ENCODE results near the gene TNFAIP2. TPM values are rescaled to one million over a fixed set of nuclear protein-coding genes. Genes with fewer than 3 reads are reported as not detected.

The TNFAIP2 gene, protein sequence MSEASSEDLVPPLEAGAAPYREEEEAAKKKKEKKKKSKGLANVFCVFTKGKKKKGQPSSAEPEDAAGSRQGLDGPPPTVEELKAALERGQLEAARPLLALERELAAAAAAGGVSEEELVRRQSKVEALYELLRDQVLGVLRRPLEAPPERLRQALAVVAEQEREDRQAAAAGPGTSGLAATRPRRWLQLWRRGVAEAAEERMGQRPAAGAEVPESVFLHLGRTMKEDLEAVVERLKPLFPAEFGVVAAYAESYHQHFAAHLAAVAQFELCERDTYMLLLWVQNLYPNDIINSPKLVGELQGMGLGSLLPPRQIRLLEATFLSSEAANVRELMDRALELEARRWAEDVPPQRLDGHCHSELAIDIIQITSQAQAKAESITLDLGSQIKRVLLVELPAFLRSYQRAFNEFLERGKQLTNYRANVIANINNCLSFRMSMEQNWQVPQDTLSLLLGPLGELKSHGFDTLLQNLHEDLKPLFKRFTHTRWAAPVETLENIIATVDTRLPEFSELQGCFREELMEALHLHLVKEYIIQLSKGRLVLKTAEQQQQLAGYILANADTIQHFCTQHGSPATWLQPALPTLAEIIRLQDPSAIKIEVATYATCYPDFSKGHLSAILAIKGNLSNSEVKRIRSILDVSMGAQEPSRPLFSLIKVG
- total RNA-seq (2014; rRNA removed; shearing (Covaris generic)), result 28.4 and 43.0 TPM in 2 replicates

DNA sequence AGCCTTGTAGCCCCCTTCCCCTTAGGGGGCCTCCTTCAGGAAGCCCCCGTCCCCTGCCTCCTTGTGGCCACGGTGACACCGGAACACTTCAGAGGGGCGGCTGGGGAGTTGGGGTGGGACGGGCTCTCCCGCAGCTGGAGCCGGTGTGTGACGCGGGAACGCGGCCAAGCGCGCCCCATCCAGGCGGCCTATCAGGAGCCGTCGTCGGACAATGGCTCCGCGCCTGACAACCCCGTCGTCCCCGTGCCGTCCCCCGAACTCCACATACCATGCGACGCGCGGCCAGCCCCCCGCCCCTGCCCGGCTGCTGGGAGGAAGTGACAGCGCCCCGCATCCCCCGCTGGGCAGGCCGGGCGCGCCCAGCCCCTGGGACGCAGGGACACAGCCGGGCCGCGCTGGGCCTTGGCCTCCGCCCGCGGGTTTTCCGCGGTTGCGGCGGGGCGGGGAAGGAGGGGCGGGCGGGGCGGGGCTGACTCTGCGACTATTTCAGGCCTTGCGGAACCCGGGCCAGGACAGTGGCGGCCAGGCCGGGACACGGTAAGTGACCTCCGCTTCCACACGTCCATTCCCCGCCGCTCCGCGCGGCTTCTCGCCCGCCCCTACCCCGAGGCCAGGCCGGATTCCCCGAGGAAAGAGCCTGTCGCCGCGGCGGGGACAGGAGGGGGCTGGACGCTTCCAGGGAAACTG lies at the start of gene TNFAIP2:
Gene TNFAIP2, plus strand, starts transcription at position 515 of the 687 bp plus-strand sequence. CDS start 2,997 bp downstream, outside the sequence.
- peaks cover 31% of the 10 kb centered on the region for H3K4me1 ChIP-seq (replicated peaks)
- H3K27ac ChIP-seq, result peak within 1 kb of the TSS; percentile 68
- no peaks in the 10 kb centered on the region for H3K27me3 ChIP-seq (replicated peaks)
- H3K36me3 ChIP-seq, result peaks cover 13% of the 10 kb centered on the region
- DNase-seq (ENCODE audit: low read depth in 1 of 2, low spot score in 2 of 2), result no peak
- H3K4me3 ChIP-seq, result peak within 1 kb of the TSS; percentile 69
- H3K9me3 ChIP-seq (replicated peaks), result no peaks in the 10 kb centered on the region

DNA sequence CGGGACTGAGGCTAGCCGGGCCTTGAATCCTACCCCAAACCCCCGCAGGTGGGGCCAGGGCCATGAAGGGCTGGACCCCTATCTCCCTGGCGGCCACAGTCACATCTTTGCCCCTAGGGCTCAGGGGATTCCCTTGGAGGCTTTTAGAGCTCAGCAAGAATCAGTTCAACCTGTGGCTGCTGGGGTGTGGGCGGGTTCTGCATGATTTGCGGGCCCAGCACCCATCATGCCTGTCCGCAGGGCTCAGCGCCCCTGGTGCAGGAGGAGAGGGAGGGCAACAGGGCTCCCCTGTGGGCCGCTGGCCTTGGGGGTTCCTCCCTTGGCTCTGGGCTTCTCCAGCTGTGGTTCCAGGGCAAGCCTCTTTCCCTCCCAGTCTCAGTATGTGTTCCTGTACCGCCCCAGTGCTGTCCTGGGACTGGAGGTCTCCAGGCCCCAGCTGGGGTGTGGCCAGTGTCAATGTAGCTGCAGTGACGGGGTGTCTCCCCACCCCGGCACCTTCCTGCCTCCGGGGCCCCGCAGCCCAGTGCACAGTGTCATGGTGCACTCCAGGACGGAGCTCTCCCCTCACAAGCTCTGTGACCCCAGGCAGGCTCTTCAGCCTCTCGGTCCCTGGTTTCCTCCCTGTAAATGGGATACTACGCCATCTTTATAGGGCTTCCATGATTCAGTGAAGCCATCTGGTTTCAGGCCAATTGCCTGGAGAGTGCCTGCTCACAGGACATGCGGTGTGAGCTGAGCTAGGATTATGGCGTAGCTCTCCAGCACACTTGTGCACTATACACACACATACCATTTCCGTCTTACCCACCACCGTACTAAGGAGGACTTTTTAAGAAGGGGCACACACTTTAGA lies 49.2 kb upstream of the TNFAIP2 start:
- H3K4me1 ChIP-seq (replicated peaks), result peaks cover 5% of the 10 kb centered on the region
- DNase-seq (ENCODE audit: low read depth in 1 of 2, low spot score in 2 of 2), result no peak
- H3K27ac ChIP-seq, result no peak overlapping the region
- no peak overlapping the region for H3K4me3 ChIP-seq
- no peaks in the 10 kb centered on the region for H3K27me3 ChIP-seq (replicated peaks)
- no peaks in the 10 kb centered on the region for H3K36me3 ChIP-seq
- H3K9me3 ChIP-seq (replicated peaks), result no peaks in the 10 kb centered on the region

DNA sequence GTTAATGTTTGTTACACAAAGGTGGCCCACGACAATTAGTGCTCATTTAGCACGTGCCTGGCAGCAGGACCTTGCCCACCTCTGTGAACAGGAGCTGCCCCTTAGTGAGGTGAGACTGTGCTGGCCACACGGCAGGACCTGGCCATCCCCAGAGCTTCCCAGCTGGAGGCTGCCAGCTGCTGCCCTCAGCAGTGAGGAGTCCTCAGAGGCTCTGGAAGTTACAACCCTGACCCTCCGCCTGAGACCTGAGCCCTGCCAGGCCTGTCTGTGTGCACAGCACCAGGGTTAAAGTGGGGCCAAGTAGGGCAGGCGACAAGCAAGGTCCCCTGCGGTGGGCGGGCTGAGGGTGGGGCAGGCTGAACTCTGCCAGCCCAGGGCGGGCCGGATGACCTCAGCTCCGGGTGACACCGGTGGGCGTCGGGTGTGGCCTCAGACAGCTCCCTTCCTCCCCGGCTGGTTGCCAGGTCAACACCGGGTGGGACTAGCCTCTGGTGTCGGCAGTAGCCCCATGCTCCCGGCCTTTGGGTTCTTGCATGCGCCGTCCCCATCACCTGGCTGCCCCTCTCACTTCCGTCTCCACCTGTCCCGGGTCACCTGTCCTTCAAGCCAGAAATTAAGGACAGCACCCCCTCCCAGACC lies 48.4 kb upstream of the TNFAIP2 start:
- Histone ChIP-seq H3K27me3 (replicated peaks) (no peaks in the 10 kb centered on the region), H3K9me3 (replicated peaks) (no peaks in the 10 kb centered on the region), H3K27ac (no peak overlapping the region), H3K4me3 (peak overlapping the region; percentile 24; the same call in 1 of the 2 replicates), H3K4me1 (replicated peaks) (peaks cover 5% of the 10 kb centered on the region), H3K36me3 (no peaks in the 10 kb centered on the region)
- DNase-seq (ENCODE audit: low read depth in 1 of 2, low spot score in 2 of 2), result peak in 1 of 2 experiments; percentile 56

DNA sequence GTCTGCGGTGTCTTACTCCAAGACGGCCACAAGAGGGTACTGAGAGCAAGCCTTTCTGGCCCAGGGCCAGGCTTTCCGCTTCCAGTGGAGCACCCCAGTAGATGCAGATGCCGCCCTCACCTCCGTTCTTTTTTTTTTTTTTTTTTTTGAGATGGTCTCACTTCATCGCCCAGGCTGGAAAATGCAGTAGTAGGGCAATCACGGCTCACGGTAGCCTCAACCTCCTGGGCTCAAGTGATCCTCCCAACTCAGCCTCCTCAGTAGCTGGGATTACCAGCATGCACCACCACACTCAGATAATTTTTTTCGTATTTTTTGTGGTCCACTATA lies 44.9 kb upstream of the TNFAIP2 start:
- DNase-seq (ENCODE audit: low read depth in 1 of 2, low spot score in 2 of 2), result peak; percentile 44 to 71
- H3K4me3 ChIP-seq, result no peak overlapping the region
- H3K36me3 ChIP-seq, result no peaks in the 10 kb centered on the region
- H3K27ac ChIP-seq, result no peak overlapping the region
- H3K9me3 ChIP-seq (replicated peaks), result no peaks in the 10 kb centered on the region
- no peaks in the 10 kb centered on the region for H3K27me3 ChIP-seq (replicated peaks)
- H3K4me1 ChIP-seq (replicated peaks), result peaks cover 5% of the 10 kb centered on the region

DNA sequence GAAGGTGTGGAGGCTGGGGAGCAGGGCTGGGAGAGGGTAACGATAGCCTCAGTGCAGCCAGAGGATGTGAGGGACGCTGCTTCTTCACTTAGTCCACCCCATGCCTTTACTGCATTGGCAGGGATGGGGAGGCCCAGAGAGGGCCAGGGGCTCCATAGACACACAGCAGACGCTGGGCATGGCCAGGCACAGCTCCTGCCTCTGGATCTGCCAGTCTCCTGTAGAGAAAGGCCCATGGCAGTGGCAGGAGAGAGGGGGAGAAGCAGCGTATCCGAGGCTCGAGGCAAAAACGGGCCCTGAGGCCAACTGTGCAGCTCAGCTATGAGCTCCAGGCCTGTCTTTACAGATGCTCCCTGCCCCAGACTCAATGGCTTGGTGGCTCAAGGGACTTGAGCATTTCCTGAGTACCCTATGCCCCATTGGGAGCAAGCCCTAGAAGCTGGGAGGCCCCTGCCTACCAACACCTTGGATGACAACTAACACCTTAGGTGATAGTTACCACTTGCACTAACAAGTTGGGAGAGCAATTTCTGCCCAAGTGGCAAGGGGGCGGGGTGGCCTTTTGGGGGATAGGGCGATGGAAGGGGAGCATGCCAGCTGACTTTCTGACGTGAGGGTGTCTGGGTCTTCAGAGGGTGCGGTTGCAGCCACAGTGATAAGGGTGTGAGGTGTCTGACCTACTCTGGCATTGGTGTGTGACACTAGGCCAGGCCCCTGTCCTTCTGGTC lies 44.2 kb upstream of the TNFAIP2 start:
- Histone ChIP-seq H3K4me1 (replicated peaks) (peaks cover 7% of the 10 kb centered on the region), H3K4me3 (no peak overlapping the region), H3K27me3 (replicated peaks) (peaks cover 2% of the 10 kb centered on the region), H3K27ac (no peak overlapping the region), H3K36me3 (no peaks in the 10 kb centered on the region), H3K9me3 (replicated peaks) (no peaks in the 10 kb centered on the region)
- no peak for DNase-seq (ENCODE audit: low read depth in 1 of 2, low spot score in 2 of 2)

DNA sequence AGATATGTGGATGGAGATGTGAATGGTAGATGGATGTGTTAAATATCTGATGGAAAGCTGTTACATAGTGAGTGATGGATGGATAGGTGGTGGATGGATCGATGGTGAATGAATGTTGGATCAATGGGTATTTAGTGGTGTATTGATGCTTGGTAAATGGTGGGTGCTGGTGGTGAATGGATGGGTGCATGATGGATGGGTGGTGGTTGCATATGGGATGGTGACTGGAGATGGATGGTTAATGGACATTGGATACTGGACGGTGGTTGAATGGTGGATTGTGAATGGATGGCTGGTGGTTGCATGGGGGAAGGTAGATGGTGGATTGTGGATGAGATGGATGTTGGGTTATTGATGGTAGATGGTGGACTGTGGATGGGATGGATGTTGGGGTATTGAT lies 41.3 kb upstream of the TNFAIP2 start:
- H3K27me3 ChIP-seq (replicated peaks), result peaks cover 8% of the 10 kb centered on the region

DNA sequence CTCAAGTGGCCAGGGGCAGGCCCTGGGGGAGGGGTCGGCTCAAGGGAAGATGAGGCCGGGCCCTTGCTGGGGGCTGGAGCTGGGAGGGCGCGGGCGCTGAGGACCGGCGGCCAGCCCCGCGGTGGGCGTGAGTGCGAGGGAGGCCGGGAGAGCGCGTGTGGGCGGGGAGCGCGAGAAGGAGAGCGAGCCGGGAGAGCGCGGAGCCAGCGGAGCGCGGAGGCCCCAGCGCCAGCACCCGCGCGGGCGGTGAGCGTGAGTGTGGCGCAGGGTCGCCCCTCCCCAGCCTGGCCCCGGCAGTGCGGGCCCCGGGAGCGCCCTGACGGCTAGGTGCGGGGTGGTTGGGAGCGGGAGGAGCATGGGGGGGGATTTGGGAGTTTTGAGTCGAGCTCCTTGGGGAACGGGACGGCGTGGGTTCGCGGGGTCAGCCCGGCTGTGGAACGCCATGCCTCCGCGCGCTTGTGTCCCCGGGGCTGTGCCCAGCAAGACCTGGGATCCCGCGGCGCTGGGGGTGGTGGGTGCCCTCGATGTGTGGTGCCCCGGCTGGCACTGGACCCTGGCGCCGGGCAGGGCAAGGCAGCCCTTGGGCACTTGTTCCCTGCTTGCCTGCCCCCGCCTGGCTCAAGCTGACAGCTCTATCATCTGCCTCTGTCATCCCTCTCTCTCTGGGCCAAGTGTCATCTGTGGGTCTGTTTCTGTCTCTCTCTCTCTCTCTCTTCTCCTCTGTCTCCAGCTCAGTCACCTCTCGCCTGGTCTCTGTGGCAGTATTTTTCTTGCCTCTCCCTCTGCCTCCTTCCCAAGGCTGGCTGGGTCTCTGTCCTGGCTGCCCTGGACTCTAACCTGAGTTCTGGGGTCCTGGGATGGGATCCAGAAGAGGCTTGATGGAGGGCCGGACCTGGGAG lies 39.0 kb upstream of the TNFAIP2 start, which contains the start of gene LBHD2:
Gene LBHD2, plus strand, starts transcription at position 190 of the 899 bp plus-strand sequence. CDS start 1,803 bp downstream, outside the sequence.
- H3K27ac ChIP-seq, result no peak within 1 kb of the TSS
- H3K36me3 ChIP-seq, result no peaks in the 10 kb centered on the region
- no peak for DNase-seq (ENCODE audit: low read depth in 1 of 2, low spot score in 2 of 2)
- H3K9me3 ChIP-seq (replicated peaks), result no peaks in the 10 kb centered on the region
- H3K27me3 ChIP-seq (replicated peaks), result peaks cover 8% of the 10 kb centered on the region
- peaks cover 6% of the 10 kb centered on the region; the same call in 1 of the 2 replicates for H3K4me1 ChIP-seq (replicated peaks)
- H3K4me3 ChIP-seq, result no peak within 1 kb of the TSS

More for the DNA sequence above, 41.3 kb upstream of the TNFAIP2 start:
- Histone ChIP-seq H3K4me1 (replicated peaks) (peaks cover 6% of the 10 kb centered on the region; the same call in 1 of the 2 replicates), H3K27ac (no peak overlapping the region), H3K4me3 (no peak overlapping the region), H3K9me3 (replicated peaks) (no peaks in the 10 kb centered on the region), H3K36me3 (no peaks in the 10 kb centered on the region)
- DNase-seq (ENCODE audit: low read depth in 1 of 2, low spot score in 2 of 2), result no peak

DNA sequence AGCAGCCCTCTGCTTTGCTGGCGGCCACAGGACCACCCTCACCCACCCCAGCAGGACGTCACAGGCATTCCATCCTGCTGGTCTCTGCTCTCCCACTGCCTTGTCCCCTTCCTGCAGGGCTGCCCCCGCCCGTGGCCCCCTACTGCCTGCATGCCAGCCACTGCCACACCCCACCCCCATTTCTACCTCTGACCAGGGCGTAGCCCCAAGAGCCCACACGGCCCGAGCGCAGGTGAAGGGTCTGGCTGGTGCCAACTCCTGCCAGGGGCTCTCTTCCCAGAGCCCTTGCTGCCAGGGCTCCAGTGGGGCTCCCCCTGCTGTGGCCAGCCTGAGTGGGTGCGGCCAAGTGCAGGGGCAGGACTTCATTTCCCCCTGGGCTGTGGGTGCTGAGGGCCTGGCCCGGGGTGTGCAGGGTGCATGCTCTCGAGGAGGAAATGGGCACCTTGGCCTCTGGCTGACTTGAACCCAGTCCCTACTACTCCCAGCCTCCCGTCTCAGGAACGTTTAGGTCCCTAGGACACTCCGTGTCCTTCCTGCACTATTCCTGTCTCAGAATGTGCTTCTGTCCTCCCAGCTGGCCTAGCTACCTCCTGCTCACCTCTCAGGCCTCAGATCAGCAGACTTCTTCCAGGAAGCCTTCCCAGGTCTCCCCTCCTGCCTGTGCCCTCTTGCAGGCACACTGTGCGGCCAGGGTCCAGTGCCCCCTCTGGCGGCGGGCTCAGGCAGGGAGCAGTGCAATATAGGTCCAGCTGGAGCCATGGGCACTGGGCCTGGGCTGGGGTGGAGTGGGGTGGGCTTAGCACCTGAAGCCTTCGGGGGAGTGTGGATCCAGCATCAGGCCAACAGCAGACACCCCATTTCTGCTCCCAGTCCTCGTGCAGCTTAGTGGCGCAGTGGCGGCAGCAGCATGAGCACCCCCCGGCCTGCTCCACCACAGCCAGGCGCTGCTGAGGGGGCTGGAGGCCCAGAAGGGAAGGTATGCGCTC lies 37.9 kb upstream of the TNFAIP2 start:
- Histone ChIP-seq H3K36me3 (no peaks in the 10 kb centered on the region), H3K27ac (no peak overlapping the region), H3K4me1 (replicated peaks) (peaks cover 6% of the 10 kb centered on the region; the same call in 1 of the 2 replicates), H3K9me3 (replicated peaks) (no peaks in the 10 kb centered on the region), H3K27me3 (replicated peaks) (peaks cover 8% of the 10 kb centered on the region), H3K4me3 (no peak overlapping the region)
- DNase-seq (ENCODE audit: low read depth in 1 of 2, low spot score in 2 of 2), result no peak

DNA sequence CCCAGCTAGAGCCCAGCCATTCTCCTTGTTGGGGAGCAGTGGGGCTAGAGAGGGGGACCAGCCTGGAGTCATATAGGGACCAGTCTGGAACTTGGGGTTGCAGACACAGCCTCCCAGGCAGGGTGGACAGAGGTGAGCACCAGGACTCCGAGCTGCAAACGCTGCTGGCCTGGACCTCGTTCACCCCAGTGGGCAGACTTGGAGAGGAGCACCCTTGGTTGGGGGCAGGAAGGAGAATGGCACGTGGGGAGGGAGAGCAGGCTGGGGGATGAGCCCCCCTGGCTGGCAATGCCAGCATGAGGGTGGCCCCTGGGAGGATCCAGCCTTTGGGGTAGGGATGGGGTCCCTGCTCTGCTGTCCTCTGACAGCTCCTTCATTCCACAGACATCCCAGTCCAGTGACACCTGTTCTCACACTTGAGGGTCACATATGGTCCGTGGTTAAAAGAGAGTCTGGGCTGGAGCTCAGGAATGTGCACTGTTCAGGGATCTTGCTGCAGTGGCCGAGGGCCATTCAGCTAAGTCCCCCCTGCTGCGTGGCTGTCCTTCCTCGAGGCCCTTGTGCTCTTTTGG lies 36.4 kb upstream of the TNFAIP2 start:
- peaks cover 17% of the 10 kb centered on the region for H3K4me1 ChIP-seq (replicated peaks)
- H3K27me3 ChIP-seq (replicated peaks), result peaks cover 8% of the 10 kb centered on the region
- no peak for DNase-seq (ENCODE audit: low read depth in 1 of 2, low spot score in 2 of 2)

DNA sequence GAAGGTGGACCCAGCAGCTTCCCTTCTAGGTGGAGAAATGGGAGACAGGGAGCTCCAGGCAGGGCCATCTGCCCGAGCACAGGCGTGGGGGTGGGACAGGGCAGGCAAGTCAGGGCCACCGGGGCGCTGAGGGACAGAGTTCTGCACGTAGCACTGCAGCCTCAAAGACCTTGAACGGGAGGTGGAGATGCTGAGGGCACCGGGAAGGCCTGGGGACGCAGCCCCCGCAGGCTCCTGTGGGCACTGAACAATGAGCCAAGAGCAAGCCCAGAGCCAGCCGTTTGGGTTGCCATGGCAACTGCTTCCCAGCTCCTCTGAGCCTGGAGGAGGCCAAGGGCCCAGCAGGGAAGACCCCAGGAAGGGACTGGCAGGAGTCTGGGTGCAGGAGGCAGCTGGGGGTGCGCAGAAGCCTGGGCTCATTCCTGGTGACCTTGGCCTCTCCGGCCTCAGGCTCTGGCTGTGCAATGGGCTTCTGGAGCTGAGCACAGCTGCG lies 35.9 kb upstream of the TNFAIP2 start:
- Histone ChIP-seq H3K27me3 (replicated peaks) (peaks cover 8% of the 10 kb centered on the region), H3K9me3 (replicated peaks) (no peaks in the 10 kb centered on the region)

More for the DNA sequence above, 36.4 kb upstream of the TNFAIP2 start:
- no peaks in the 10 kb centered on the region for H3K9me3 ChIP-seq (replicated peaks)
- H3K36me3 ChIP-seq, result no peaks in the 10 kb centered on the region
- H3K27ac ChIP-seq, result no peak overlapping the region
- no peak overlapping the region for H3K4me3 ChIP-seq

More for the DNA sequence above, 35.9 kb upstream of the TNFAIP2 start:
- Histone ChIP-seq H3K27ac (no peak overlapping the region), H3K4me1 (replicated peaks) (peaks cover 17% of the 10 kb centered on the region), H3K36me3 (no peaks in the 10 kb centered on the region), H3K4me3 (no peak overlapping the region)
- DNase-seq (ENCODE audit: low read depth in 1 of 2, low spot score in 2 of 2), result no peak
